ENCODE data around the gene GRK5.

GRK5 gene

GRCh38 chr10:119358152-119358512, 150.8 kb downstream of the GRK5 start:
- H3K4me3 ChIP-seq (ENCODE audit: low read length) = no peak overlapping the region

GRCh38 chr10:119358567-119358966, 151.2 kb downstream of the GRK5 start:
- DNase-seq (ENCODE audit: low read depth) = no peak
- H3K4me3 ChIP-seq (ENCODE audit: low read length) = no peak overlapping the region
- TF ChIP-seq CTCF (conservative IDR thresholded peaks at IDR 0.05; ENCODE audit: low read length) = no peak

More at GRCh38 chr10:119358152-119358512, 150.8 kb downstream of the GRK5 start:
- no peak for DNase-seq (ENCODE audit: low read depth)
- TF ChIP-seq CTCF (conservative IDR thresholded peaks at IDR 0.05; ENCODE audit: low read length) = no peak

GRCh38 chr10:119359025-119359424, 151.7 kb downstream of the GRK5 start:
- no peak overlapping the region for H3K4me3 ChIP-seq (ENCODE audit: low read length)
- DNase-seq (ENCODE audit: low read depth) = no peak
- no peak for TF ChIP-seq CTCF (conservative IDR thresholded peaks at IDR 0.05; ENCODE audit: low read length)

- no peak for TF ChIP-seq CTCF (conservative IDR thresholded peaks at IDR 0.05; ENCODE audit: low read length)
- no peak for DNase-seq (ENCODE audit: low read depth)
- no peak overlapping the region for H3K4me3 ChIP-seq (ENCODE audit: low read length)
Measured at GRCh38 chr10:119360181-119360921, 153.0 kb downstream of the GRK5 start.

- no peak for TF ChIP-seq CTCF (conservative IDR thresholded peaks at IDR 0.05; ENCODE audit: low read length)
- no peak for DNase-seq (ENCODE audit: low read depth)
- no peak overlapping the region for H3K4me3 ChIP-seq (ENCODE audit: low read length)
Measured at GRCh38 chr10:119361037-119361436, 153.7 kb downstream of the GRK5 start.

- DNase-seq (ENCODE audit: low read depth) = no peak
- no peak overlapping the region for H3K4me3 ChIP-seq (ENCODE audit: low read length)
- no peak for TF ChIP-seq CTCF (conservative IDR thresholded peaks at IDR 0.05; ENCODE audit: low read length)
Measured at GRCh38 chr10:119362122-119362521, 154.8 kb downstream of the GRK5 start.

All from AG10803 (cell line).